GM19467 (cell line): ENCODE data around the gene MITF.

Experiments used
- ATAC-seq: cut with Tn5 transposase; IDR thresholded peaks from one replicate; pipeline ENCODE4 v1.9.1; 2021; ENCODE audit warnings: mild to moderate bottlenecking, moderate library complexity; ENCODE audit not compliant: unreplicated experiment

MITF gene

GRCh38 chr3:69868841-69869420 is 129.7 kb downstream of the MITF start:
- ATAC-seq, result no peak

GRCh38 chr3:69869643-69870042 is 130.4 kb downstream of the MITF start:
- ATAC-seq, result no peak

- ATAC-seq, result no peak
These were observed 132.0 kb downstream of the MITF start for GRCh38 chr3:69871251-69871650.

- ATAC-seq, result no peak
These were observed 132.6 kb downstream of the MITF start for GRCh38 chr3:69871868-69872267.

- ATAC-seq, result no peak
These were observed 133.6 kb downstream of the MITF start for GRCh38 chr3:69872783-69873378.

- no peak for ATAC-seq
These were observed 136.8 kb downstream of the MITF start for GRCh38 chr3:69876073-69876472.

GRCh38 chr3:69878254-69878653 is 139.0 kb downstream of the MITF start:
- ATAC-seq, result no peak

- no peak for ATAC-seq
These were observed 139.8 kb downstream of the MITF start for GRCh38 chr3:69879051-69879450.

GRCh38 chr3:69880069-69880640 is 140.9 kb downstream of the MITF start:
- ATAC-seq, result no peak

GRCh38 chr3:69881051-69881450 is 141.8 kb downstream of the MITF start:
- ATAC-seq, result no peak

GRCh38 chr3:69881756-69882428 is 142.6 kb downstream of the MITF start:
- ATAC-seq, result no peak

- ATAC-seq, result no peak
These were observed 143.3 kb downstream of the MITF start for GRCh38 chr3:69882560-69882959.

GRCh38 chr3:69888040-69888942 is 149.0 kb downstream of the MITF start:
- ATAC-seq, result no peak

GRCh38 chr3:69888943-69889315 is 149.7 kb downstream of the MITF start:
- ATAC-seq, result no peak

GRCh38 chr3:69890084-69890483 is 150.8 kb downstream of the MITF start:
- ATAC-seq, result no peak

GRCh38 chr3:69890691-69891090 is 151.4 kb downstream of the MITF start:
- ATAC-seq, result no peak

- no peak for ATAC-seq
These were observed 153.4 kb downstream of the MITF start for GRCh38 chr3:69892706-69893105.

GRCh38 chr3:69893274-69893673 is 154.0 kb downstream of the MITF start:
- ATAC-seq, result no peak

- ATAC-seq, result no peak
These were observed 156.8 kb downstream of the MITF start for GRCh38 chr3:69896095-69896494.

- ATAC-seq, result no peak
These were observed 161.1 kb downstream of the MITF start for GRCh38 chr3:69900331-69900730.

- no peak for ATAC-seq
These were observed 162.5 kb downstream of the MITF start for GRCh38 chr3:69901802-69902201.
